Gastrocnemius medialis (tissue), 4 donors: ENCODE results near the gene PRKCA. TPM values are rescaled to one million over a fixed set of nuclear protein-coding genes. Genes with fewer than 3 reads are reported as not detected.
"Not testable (repeated sequence)": the region's sequence is repeated elsewhere in the genome, so short reads cannot be mapped to it uniquely, and the experiment has no call there.

Experiments
- ATAC-seq, 2 donors: fragments of 150-250 bp; one replicate each; pipeline ENCODE4 v1.9.1; 2016
- DNase-seq, 2 donors: peaks; one replicate each; pipeline ENCODE4 v3.0.0-alpha.2; 2019
- H3K27ac ChIP-seq, 4 donors: fragments of 200-600 bp; sonication (generic); 1 replicate in 1 of 4; 2 replicates in 3 of 4; pipeline ENCODE4 v1.5.1; 2016 to 2018; ENCODE audit warnings: mild to moderate bottlenecking in 2 of 4, moderate library complexity in 1 of 4
- H3K27me3 ChIP-seq, 3 donors: fragments of 200-600 bp; sonication (generic) in 2 of 3; 1 replicate in 1 of 3; 2 replicates in 2 of 3; pipeline versions ENCODE4 v1.5.1 to v1.6.0; 2016 to 2019; ENCODE audit warnings: mild to moderate bottlenecking in 1 of 3, moderate library complexity in 1 of 3
- H3K36me3 ChIP-seq, 2 donors: fragments of 200-600 bp; sonication (generic) in 1 of 2; one replicate each; pipeline ENCODE4 v1.5.1; 2017 to 2018
- H3K4me1 ChIP-seq, 2 donors: fragments of 200-600 bp; sonication (generic) in 1 of 2; one replicate each; pipeline ENCODE4 v1.5.1; 2016 to 2017; ENCODE audit warnings: mild to moderate bottlenecking in 2 of 2
- H3K4me3 ChIP-seq, 4 donors: fragments of 200-600 bp; sonication (generic) in 3 of 4; 1 replicate in 1 of 4; 2 replicates in 3 of 4; pipeline ENCODE4 v1.5.1; 2016 to 2019; ENCODE audit warnings: mild to moderate bottlenecking in 2 of 4
- H3K9me3 ChIP-seq, 3 donors: fragments of 200-600 bp; sonication (generic) in 2 of 3; 1 replicate in 1 of 3; 2 replicates in 2 of 3; pipeline ENCODE4 v1.5.1; 2016 to 2019
- CTCF ChIP-seq, 5 experiments: fragments of 450-650 bp in 3 of 5; fragments of 200-600 bp in 2 of 5; sonication (generic) in 2 of 5; IDR thresholded peaks in 4 of 5; conservative IDR thresholded peaks in 1 of 5; 1 replicate in 4 of 5; 2 replicates in 1 of 5; pipeline ENCODE4 v1.5.1; 2016 to 2019; ENCODE audit warnings: antibody characterized with exemption in 5 of 5, mild to moderate bottlenecking in 3 of 5, moderate library complexity in 3 of 5
- POLR2A ChIP-seq, 2 donors: fragments of 450-650 bp; IDR thresholded peaks; one replicate each; pipeline ENCODE4 v1.6.1; 2017; ENCODE audit warnings: antibody characterized with exemption in 2 of 2, mild to moderate bottlenecking in 2 of 2, moderate library complexity in 2 of 2
- in situ Hi-C, 4 donors: fragments of 200-750 bp; cut with MboI; loops; one replicate each; pipeline versions ENCODE4 v1.15.0 to v1.8.0; 2017; ENCODE audit warnings: low sequenced_read_pairs in 4 of 4
- intact Hi-C: fragments of 100-400 bp; cut with DNase I; formaldehyde crosslinking; loops from one replicate; pipeline ENCODE4 v1.15.1; 2023; ENCODE audit warnings: low total_unique reads
- total RNA-seq, 4 donors: library from RNA; depleted of rRNA; stranded (reverse); fragments of >200 nt; gene quantifications; one replicate each; pipeline versions ENCODE4 v1.1.0 to v1.2.3, GENCODE V29; 2016

Gene PRKCA
- total RNA-seq, 4 donors from 2014 or later: 7.6 to 16.8 (median 11.1) TPM

GRCh38 chr17:66313995-66314659 lies 11.7 kb downstream of the PRKCA start:
- DNase-seq (no peak), ATAC-seq (no peak)
- intact Hi-C loops (no loop called here), in situ Hi-C loops (no loop called here)
- Histone ChIP-seq H3K27ac (no peak overlapping the region), H3K27me3 (no peaks in the 10 kb centered on the region), H3K9me3 (no peaks in the 10 kb centered on the region), H3K4me3 (no peak overlapping the region), H3K4me1 (peaks cover 16 to 19% of the 10 kb centered on the region in 2 donors), H3K36me3 (no peaks in the 10 kb centered on the region)
- TF ChIP-seq POLR2A (IDR thresholded peaks at IDR 0.05): no peak
- no peak for TF ChIP-seq CTCF (IDR thresholded peaks at IDR 0.05 in 4 of 5, conservative IDR thresholded peaks at IDR 0.05 in 1 of 5)

GRCh38 chr17:66317629-66318028 lies 15.2 kb downstream of the PRKCA start:
- intact Hi-C loops (no loop called here), in situ Hi-C loops (no loop called here)
- Histone ChIP-seq H3K36me3 (peaks cover 0 to 5% of the 10 kb centered on the region in 2 donors), H3K9me3 (no peaks in the 10 kb centered on the region), H3K27me3 (no peaks in the 10 kb centered on the region), H3K4me1 (peaks cover 2 to 9% of the 10 kb centered on the region in 2 donors), H3K27ac (no peak overlapping the region), H3K4me3 (no peak overlapping the region)
- DNase-seq (no peak), ATAC-seq (no peak)
- TF ChIP-seq POLR2A (IDR thresholded peaks at IDR 0.05) (no peak), CTCF (IDR thresholded peaks at IDR 0.05 in 4 of 5, conservative IDR thresholded peaks at IDR 0.05 in 1 of 5) (no peak)

GRCh38 chr17:66319226-66319625 lies 16.8 kb downstream of the PRKCA start:
- no peaks in the 10 kb centered on the region for H3K27me3 ChIP-seq
- no peak for TF ChIP-seq CTCF (IDR thresholded peaks at IDR 0.05 in 4 of 5, conservative IDR thresholded peaks at IDR 0.05 in 1 of 5)
- in situ Hi-C loops: no loop called here
- intact Hi-C loops: no loop called here
- DNase-seq: no peak
- ATAC-seq: no peak
- no peaks in the 10 kb centered on the region for H3K9me3 ChIP-seq
- no peak overlapping the region for H3K4me3 ChIP-seq
- no peak overlapping the region for H3K27ac ChIP-seq
- H3K4me1 ChIP-seq: no peaks in the 10 kb centered on the region
- peaks cover 0 to 5% of the 10 kb centered on the region in 2 donors for H3K36me3 ChIP-seq

- intact Hi-C loops: no loop called here
- TF ChIP-seq CTCF (IDR thresholded peaks at IDR 0.05 in 4 of 5, conservative IDR thresholded peaks at IDR 0.05 in 1 of 5) (no peak), POLR2A (IDR thresholded peaks at IDR 0.05) (no peak)
- Histone ChIP-seq H3K36me3 (peaks cover 0 to 5% of the 10 kb centered on the region in 2 donors), H3K9me3 (no peaks in the 10 kb centered on the region), H3K4me1 (no peaks in the 10 kb centered on the region), H3K27me3 (no peaks in the 10 kb centered on the region), H3K4me3 (no peak overlapping the region), H3K27ac (no peak overlapping the region)
- DNase-seq (no peak), ATAC-seq (no peak)
- in situ Hi-C loops: no loop called here
Observed at GRCh38 chr17:66322764-66323163, 20.4 kb downstream of the PRKCA start.

- H3K27ac ChIP-seq, H3K4me1 ChIP-seq, H3K36me3 ChIP-seq, intact Hi-C loops, DNase-seq, in situ Hi-C loops, H3K4me3 ChIP-seq, H3K9me3 ChIP-seq, H3K27me3 ChIP-seq, ATAC-seq: not testable (repeated sequence)
Observed at GRCh38 chr17:66324381-66325004, 22.1 kb downstream of the PRKCA start.
